Astrocyte of the cerebellum (primary cell): ENCODE data around the gene TTC4.

ENCODE experiments used
- DNase-seq: peaks from one replicate; pipeline ENCODE4 v3.0.0-alpha.2; 2011; ENCODE audit warnings: low read depth
- H3K4me3 ChIP-seq: 2 replicates; pipeline ENCODE4 v1.5.1; 2011; ENCODE audit warnings: mild to moderate bottlenecking, low read depth, low read length, moderate library complexity
- in situ Hi-C: cut with HindIII; loops from 2 replicates; pipeline ENCODE4 v1.10.0; 2017; ENCODE audit warnings: low sequenced_read_pairs
- TF ChIP-seq, protein P1 (sequence below): IDR thresholded peaks from 2 replicates; pipeline ENCODE4 v1.5.1; 2012; ENCODE audit warnings: low read length, low read depth, moderate library complexity, mild to moderate bottlenecking; ENCODE audit errors: missing control alignments

TTC4 gene

GRCh38 chr1:54701066-54701465 is 14.6 kb upstream of the TTC4 start:
- in situ Hi-C loops, result no loop called here
- TF ChIP-seq, protein P1, sequence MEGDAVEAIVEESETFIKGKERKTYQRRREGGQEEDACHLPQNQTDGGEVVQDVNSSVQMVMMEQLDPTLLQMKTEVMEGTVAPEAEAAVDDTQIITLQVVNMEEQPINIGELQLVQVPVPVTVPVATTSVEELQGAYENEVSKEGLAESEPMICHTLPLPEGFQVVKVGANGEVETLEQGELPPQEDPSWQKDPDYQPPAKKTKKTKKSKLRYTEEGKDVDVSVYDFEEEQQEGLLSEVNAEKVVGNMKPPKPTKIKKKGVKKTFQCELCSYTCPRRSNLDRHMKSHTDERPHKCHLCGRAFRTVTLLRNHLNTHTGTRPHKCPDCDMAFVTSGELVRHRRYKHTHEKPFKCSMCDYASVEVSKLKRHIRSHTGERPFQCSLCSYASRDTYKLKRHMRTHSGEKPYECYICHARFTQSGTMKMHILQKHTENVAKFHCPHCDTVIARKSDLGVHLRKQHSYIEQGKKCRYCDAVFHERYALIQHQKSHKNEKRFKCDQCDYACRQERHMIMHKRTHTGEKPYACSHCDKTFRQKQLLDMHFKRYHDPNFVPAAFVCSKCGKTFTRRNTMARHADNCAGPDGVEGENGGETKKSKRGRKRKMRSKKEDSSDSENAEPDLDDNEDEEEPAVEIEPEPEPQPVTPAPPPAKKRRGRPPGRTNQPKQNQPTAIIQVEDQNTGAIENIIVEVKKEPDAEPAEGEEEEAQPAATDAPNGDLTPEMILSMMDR, result no peak
- no peak for DNase-seq
- no peak overlapping the region for H3K4me3 ChIP-seq

DNA sequence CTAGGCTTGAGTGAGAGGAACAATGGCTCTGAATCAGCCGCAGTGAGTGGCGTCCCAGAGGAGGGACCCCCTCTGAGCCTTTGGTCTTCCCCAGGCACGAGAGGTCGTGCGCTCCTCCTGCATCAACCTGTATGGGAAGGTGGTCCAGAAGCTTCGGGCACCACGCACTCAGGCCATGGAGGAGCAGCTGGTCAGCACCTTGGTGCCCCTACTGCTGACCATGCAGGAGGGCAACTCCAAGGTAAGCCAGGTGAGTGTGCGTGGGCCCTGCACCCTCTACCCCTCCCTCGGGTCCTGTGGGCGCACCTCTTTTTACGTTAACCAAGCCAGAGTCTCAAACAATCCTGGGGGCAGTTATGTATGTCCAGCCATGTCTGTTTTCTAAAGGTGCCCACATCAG is 13.7 kb upstream of the TTC4 start:
- DNase-seq, result no peak
- no peak overlapping the region for H3K4me3 ChIP-seq
- TF ChIP-seq, protein P1, result no peak
- in situ Hi-C loops, result no loop called here

GRCh38 chr1:54703471-54703870 is 12.2 kb upstream of the TTC4 start:
- in situ Hi-C loops, result no loop called here
- H3K4me3 ChIP-seq, result no peak overlapping the region
- TF ChIP-seq, protein P1, result no peak
- DNase-seq, result no peak

- no peak overlapping the region for H3K4me3 ChIP-seq
- no peak for DNase-seq
- in situ Hi-C loops, result no loop called here
- TF ChIP-seq, protein P1, result no peak
Measured at GRCh38 chr1:54705153-54705552, 10.5 kb upstream of the TTC4 start.

GRCh38 chr1:54706419-54706818 is 9.2 kb upstream of the TTC4 start:
- DNase-seq, result no peak
- H3K4me3 ChIP-seq, result no peak overlapping the region
- in situ Hi-C loops, result no loop called here
- TF ChIP-seq, protein P1, result no peak

GRCh38 chr1:54708385-54708784 is 7.3 kb upstream of the TTC4 start:
- no peak for DNase-seq
- TF ChIP-seq, protein P1, result no peak
- no peak overlapping the region for H3K4me3 ChIP-seq
- in situ Hi-C loops, result no loop called here
